ENCODE measurements around the gene NLGN3.

NLGN3 gene

GRCh38 chrX:71214152-71214551 is 69.5 kb downstream of the NLGN3 start:
- no peak for DNase-seq (ENCODE audit: low read depth)

- no peak for DNase-seq (ENCODE audit: low read depth)
These were observed 70.1 kb downstream of the NLGN3 start for GRCh38 chrX:71214604-71215337.

- no peak for DNase-seq (ENCODE audit: low read depth)
These were observed 70.8 kb downstream of the NLGN3 start for GRCh38 chrX:71215338-71215912.

GRCh38 chrX:71216485-71216884 is 71.8 kb downstream of the NLGN3 start:
- no peak for DNase-seq (ENCODE audit: low read depth)

- no peak for DNase-seq (ENCODE audit: low read depth)
These were observed 72.7 kb downstream of the NLGN3 start for GRCh38 chrX:71217298-71217697.

All from EH (cell line).